SK-N-SH treated with all-trans-retinoic acid at 6 μM for 48 hours (cell line): ENCODE results near the gene SLC2A4.

Source experiments
- ATAC-seq: fragments of 200-7000 bp; cut with Tn5 transposase; 3 replicates; pipeline ENCODE4 v1.9.1; 2020; ENCODE audit warnings: mild to moderate bottlenecking, moderate library complexity
- ARNTL ChIP-seq: fragments of 450-650 bp; formaldehyde crosslinking; IDR thresholded peaks from 2 replicates; pipeline ENCODE4 v1.5.0; 2020; ENCODE audit warnings: low read depth, mild to moderate bottlenecking, moderate library complexity, borderline replicate concordance
- CSDC2 ChIP-seq: fragments of 250-450 bp; sonication (Bioruptor Pico); IDR thresholded peaks from 2 replicates; pipeline ENCODE4 v1.5.0; 2020; ENCODE audit warnings: mild to moderate bottlenecking, moderate library complexity
- ESRRG ChIP-seq: fragments of 250-450 bp; sonication (Bioruptor Pico); IDR thresholded peaks from 2 replicates; pipeline ENCODE4 v1.6.1; 2021; ENCODE audit warnings: mild to moderate bottlenecking
- GLIS3 ChIP-seq: fragments of 250-450 bp; sonication (Bioruptor Pico); IDR thresholded peaks from 2 replicates; pipeline ENCODE4 v1.5.0; 2020; ENCODE audit warnings: mild to moderate bottlenecking, moderate library complexity
- ISL1 ChIP-seq: fragments of 250-450 bp; sonication (Bioruptor Pico); IDR thresholded peaks from 2 replicates; pipeline ENCODE4 v2.1.2; 2022; ENCODE audit warnings: mild to moderate bottlenecking, moderate library complexity
- PPARA ChIP-seq: fragments of 250-450 bp; sonication (Bioruptor Pico); IDR thresholded peaks from 2 replicates; pipeline ENCODE4 v1.5.0; 2020; ENCODE audit warnings: mild to moderate bottlenecking, borderline replicate concordance
- SNAI2 ChIP-seq: fragments of 250-450 bp; sonication (Bioruptor Pico); IDR thresholded peaks from 2 replicates; pipeline ENCODE4 v1.5.0; 2020; ENCODE audit warnings: mild to moderate bottlenecking, moderate library complexity
- TCF4 ChIP-seq: fragments of 250-450 bp; sonication (Bioruptor Pico); IDR thresholded peaks from 2 replicates; pipeline ENCODE4 v1.8.0; 2021; ENCODE audit warnings: mild to moderate bottlenecking, moderate library complexity, borderline replicate concordance
- ZFP3 ChIP-seq: fragments of 250-450 bp; sonication (Bioruptor Pico); IDR thresholded peaks from 2 replicates; pipeline ENCODE4 v1.5.0; 2020; ENCODE audit warnings: mild to moderate bottlenecking, moderate library complexity
- ZFP30 ChIP-seq: fragments of 450-650 bp; formaldehyde crosslinking; IDR thresholded peaks from 2 replicates; pipeline ENCODE4 v1.5.0; 2022; ENCODE audit warnings: mild to moderate bottlenecking, moderate library complexity
- ZNF8 ChIP-seq: fragments of 450-650 bp; formaldehyde crosslinking; IDR thresholded peaks from 2 replicates; pipeline ENCODE4 v1.5.0; 2020; ENCODE audit warnings: mild to moderate bottlenecking, moderate library complexity
- TF ChIP-seq, protein P1 (sequence below): fragments of 250-450 bp; sonication (Bioruptor Pico); IDR thresholded peaks from 2 replicates; pipeline ENCODE4 v1.8.0; 2020; ENCODE audit warnings: mild to moderate bottlenecking, moderate library complexity, borderline replicate concordance
- TF ChIP-seq, protein P2 (sequence below): fragments of 250-450 bp; sonication (Bioruptor Pico); IDR thresholded peaks from 2 replicates; pipeline ENCODE4 v1.8.0; 2021; ENCODE audit warnings: low read depth, mild to moderate bottlenecking, moderate library complexity, borderline replicate concordance
- TF ChIP-seq, protein P3 (sequence below): fragments of 250-450 bp; sonication (Bioruptor Pico); IDR thresholded peaks from 2 replicates; pipeline ENCODE4 v1.5.0; 2020; ENCODE audit warnings: mild to moderate bottlenecking, moderate library complexity
- TF ChIP-seq, protein P4 (sequence below): fragments of 250-450 bp; sonication (Bioruptor Pico); IDR thresholded peaks from 2 replicates; pipeline ENCODE4 v1.5.1; 2021; ENCODE audit warnings: mild to moderate bottlenecking, moderate library complexity
- TF ChIP-seq, protein P5 (sequence below): fragments of 250-450 bp; sonication (Bioruptor Pico); IDR thresholded peaks from 2 replicates; pipeline ENCODE4 v1.5.1; 2020; ENCODE audit warnings: low read depth, mild to moderate bottlenecking, moderate library complexity

SLC2A4 gene

DNA sequence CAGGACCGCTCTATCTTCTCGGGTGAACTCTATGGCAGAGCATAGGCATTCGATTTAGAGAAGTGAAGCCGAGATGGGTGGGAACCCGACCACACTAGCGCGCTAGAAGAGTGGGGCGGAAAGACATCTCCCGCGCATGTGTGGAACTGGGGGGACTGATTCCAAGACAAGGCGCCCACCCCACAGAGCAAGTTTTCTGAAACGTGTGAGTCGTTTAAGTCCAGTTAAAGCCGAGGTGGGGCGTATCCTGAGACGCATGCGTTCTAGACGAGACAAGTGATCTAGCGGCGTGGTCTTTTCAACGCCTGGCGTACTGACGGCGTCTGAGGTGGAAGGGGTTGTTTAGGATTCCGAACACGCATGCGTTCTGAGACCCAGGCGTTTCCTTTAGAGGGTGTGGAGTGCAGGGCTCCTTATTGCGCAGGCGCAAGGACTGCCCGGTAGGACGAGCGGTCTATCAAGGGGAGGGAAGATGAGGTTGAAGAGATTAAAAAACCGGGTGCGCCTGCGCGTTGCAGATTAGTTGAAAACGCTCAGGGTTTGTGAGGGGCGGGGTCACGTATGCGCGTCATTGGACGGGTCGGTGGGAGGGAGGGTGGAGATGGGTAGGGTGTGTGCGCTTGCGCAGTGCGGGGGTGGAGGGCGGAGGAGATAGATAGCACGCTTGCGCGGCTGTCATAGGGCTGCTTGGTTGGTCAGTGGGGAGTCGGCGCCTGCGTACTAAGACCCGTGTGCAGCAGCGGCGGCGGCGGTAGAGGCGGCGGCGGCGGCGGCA lies 25.6 kb downstream of the SLC2A4 start, which contains the start of gene EIF5A:
Gene EIF5A, plus strand, starts transcription at position 718 of the 775 bp plus-strand sequence. CDS start 2,008 bp downstream, outside the sequence.
- TF ChIP-seq, protein P1, sequence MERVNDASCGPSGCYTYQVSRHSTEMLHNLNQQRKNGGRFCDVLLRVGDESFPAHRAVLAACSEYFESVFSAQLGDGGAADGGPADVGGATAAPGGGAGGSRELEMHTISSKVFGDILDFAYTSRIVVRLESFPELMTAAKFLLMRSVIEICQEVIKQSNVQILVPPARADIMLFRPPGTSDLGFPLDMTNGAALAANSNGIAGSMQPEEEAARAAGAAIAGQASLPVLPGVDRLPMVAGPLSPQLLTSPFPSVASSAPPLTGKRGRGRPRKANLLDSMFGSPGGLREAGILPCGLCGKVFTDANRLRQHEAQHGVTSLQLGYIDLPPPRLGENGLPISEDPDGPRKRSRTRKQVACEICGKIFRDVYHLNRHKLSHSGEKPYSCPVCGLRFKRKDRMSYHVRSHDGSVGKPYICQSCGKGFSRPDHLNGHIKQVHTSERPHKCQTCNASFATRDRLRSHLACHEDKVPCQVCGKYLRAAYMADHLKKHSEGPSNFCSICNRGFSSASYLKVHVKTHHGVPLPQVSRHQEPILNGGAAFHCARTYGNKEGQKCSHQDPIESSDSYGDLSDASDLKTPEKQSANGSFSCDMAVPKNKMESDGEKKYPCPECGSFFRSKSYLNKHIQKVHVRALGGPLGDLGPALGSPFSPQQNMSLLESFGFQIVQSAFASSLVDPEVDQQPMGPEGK (CRISPR knock-in tag), result no peak
- TF ChIP-seq ESRRG (CRISPR knock-in tag) (no peak), ZFP30 (CRISPR knock-in tag) (no peak), ZNF8 (CRISPR knock-in tag) (no peak), TCF4 (CRISPR knock-in tag) (no peak), ISL1 (no peak), GLIS3 (no peak)
- TF ChIP-seq, protein P2, sequence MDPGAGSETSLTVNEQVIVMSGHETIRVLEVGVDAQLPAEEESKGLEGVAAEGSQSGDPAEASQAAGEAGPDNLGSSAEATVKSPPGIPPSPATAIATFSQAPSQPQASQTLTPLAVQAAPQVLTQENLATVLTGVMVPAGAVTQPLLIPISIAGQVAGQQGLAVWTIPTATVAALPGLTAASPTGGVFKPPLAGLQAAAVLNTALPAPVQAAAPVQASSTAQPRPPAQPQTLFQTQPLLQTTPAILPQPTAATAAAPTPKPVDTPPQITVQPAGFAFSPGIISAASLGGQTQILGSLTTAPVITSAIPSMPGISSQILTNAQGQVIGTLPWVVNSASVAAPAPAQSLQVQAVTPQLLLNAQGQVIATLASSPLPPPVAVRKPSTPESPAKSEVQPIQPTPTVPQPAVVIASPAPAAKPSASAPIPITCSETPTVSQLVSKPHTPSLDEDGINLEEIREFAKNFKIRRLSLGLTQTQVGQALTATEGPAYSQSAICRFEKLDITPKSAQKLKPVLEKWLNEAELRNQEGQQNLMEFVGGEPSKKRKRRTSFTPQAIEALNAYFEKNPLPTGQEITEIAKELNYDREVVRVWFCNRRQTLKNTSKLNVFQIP (CRISPR knock-in tag), result no peak
- TF ChIP-seq, protein P3, sequence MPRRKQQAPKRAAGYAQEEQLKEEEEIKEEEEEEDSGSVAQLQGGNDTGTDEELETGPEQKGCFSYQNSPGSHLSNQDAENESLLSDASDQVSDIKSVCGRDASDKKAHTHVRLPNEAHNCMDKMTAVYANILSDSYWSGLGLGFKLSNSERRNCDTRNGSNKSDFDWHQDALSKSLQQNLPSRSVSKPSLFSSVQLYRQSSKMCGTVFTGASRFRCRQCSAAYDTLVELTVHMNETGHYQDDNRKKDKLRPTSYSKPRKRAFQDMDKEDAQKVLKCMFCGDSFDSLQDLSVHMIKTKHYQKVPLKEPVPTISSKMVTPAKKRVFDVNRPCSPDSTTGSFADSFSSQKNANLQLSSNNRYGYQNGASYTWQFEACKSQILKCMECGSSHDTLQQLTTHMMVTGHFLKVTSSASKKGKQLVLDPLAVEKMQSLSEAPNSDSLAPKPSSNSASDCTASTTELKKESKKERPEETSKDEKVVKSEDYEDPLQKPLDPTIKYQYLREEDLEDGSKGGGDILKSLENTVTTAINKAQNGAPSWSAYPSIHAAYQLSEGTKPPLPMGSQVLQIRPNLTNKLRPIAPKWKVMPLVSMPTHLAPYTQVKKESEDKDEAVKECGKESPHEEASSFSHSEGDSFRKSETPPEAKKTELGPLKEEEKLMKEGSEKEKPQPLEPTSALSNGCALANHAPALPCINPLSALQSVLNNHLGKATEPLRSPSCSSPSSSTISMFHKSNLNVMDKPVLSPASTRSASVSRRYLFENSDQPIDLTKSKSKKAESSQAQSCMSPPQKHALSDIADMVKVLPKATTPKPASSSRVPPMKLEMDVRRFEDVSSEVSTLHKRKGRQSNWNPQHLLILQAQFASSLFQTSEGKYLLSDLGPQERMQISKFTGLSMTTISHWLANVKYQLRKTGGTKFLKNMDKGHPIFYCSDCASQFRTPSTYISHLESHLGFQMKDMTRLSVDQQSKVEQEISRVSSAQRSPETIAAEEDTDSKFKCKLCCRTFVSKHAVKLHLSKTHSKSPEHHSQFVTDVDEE (CRISPR knock-in tag), result no peak
- TF ChIP-seq, protein P4, sequence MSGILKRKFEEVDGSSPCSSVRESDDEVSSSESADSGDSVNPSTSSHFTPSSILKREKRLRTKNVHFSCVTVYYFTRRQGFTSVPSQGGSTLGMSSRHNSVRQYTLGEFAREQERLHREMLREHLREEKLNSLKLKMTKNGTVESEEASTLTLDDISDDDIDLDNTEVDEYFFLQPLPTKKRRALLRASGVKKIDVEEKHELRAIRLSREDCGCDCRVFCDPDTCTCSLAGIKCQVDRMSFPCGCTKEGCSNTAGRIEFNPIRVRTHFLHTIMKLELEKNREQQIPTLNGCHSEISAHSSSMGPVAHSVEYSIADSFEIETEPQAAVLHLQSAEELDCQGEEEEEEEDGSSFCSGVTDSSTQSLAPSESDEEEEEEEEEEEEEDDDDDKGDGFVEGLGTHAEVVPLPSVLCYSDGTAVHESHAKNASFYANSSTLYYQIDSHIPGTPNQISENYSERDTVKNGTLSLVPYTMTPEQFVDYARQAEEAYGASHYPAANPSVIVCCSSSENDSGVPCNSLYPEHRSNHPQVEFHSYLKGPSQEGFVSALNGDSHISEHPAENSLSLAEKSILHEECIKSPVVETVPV (CRISPR knock-in tag), result no peak
- TF ChIP-seq, protein P5, sequence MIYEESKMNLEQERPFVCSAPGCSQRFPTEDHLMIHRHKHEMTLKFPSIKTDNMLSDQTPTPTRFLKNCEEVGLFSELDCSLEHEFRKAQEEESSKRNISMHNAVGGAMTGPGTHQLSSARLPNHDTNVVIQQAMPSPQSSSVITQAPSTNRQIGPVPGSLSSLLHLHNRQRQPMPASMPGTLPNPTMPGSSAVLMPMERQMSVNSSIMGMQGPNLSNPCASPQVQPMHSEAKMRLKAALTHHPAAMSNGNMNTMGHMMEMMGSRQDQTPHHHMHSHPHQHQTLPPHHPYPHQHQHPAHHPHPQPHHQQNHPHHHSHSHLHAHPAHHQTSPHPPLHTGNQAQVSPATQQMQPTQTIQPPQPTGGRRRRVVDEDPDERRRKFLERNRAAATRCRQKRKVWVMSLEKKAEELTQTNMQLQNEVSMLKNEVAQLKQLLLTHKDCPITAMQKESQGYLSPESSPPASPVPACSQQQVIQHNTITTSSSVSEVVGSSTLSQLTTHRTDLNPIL (CRISPR knock-in tag), result no peak
- ATAC-seq, result peak; percentile 85

DNA sequence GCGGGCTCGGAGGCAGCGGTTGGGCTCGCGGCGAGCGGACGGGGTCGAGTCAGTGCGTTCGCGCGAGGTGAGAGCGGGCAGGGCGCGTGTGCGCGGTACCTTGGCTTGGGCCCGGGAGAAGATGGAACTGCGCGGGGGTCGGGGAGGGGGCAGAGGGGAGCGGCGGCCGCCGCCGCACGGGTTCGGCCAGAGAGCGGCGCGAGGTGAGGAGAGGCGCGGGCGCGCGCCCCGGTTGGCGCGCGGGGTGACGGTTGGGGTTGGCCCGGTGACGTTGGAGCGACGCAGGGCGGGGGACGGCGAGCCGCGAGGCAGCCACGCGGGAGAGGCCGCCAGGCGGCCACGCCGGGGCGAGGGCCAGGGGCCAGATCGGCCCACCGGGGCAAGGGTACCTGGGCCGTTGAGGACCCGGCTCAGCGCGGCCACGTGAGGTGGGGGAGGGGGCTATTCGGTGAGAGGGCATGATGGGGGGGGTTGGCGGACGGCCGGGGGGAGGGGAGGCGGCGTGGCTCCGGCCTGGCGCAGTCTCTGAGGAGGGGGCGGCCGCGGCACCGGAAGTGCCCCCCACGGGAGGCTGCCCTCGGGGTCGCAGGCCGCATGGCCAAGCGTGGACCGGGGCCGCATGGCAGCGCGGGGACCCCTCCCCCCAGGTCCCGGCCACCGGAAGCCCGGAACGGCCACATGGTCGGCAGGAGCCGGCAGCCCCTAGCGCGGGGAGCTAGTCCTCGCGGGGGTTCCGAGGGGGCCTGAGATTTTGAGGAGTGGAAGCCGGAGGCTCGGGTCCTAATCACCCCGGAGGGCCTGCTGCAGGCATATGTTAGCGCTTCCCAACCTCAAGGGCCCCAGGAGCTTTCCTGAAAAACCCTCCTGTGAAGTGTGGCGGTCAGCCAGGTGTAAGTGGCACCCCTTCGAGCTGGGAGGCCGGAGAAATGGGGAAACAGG lies 26.4 kb downstream of the SLC2A4 start:
- peak; percentile 3; the same call in 1 of the 3 replicates for ATAC-seq
- no peak for TF ChIP-seq ZFP3 (CRISPR knock-in tag)
- TF ChIP-seq CSDC2 (CRISPR knock-in tag), result no peak
- TF ChIP-seq, protein P3 (CRISPR knock-in tag), result no peak
- TF ChIP-seq, protein P5 (CRISPR knock-in tag), result no peak
- no peak for TF ChIP-seq PPARA (CRISPR knock-in tag)
- TF ChIP-seq ESRRG (CRISPR knock-in tag), result no peak
- no peak for TF ChIP-seq ISL1
- no peak for TF ChIP-seq ZNF8 (CRISPR knock-in tag)
- TF ChIP-seq, protein P4 (CRISPR knock-in tag), result no peak
- TF ChIP-seq ARNTL, result no peak
- no peak for TF ChIP-seq SNAI2 (CRISPR knock-in tag)
